Measurements from ENCODE around the gene CLDN19.
A peak's percentile ranks its signal among the peaks of the same experiment; 100 is the strongest.

The CLDN19 gene

DNA sequence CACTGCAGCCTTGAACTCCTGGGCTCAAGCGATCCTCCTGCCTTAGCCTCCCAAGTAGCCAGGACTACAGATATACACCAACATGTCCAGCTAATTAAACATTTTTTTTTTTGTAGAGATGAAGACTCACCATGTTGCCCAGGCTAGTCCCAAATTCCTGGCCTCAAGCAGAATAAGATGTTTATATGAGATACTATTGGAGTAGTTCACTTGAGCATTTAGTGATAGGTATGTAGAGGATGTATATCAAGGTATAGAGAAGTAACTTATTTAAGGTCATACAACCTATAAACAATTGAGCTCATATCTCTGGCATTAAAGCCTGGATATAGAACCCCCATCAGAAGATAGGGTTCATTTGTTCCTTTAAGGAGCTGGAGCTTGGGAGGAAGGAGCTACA, 40.1 kb upstream of the CLDN19 start:
- no peak overlapping the region for H3K4me3 ChIP-seq (ENCODE audit: low read length)
- no peak for TF ChIP-seq CTCF (conservative IDR thresholded peaks at IDR 0.05; ENCODE audit: low read length)
- DNase-seq (ENCODE audit: low read depth): no peak

DNA sequence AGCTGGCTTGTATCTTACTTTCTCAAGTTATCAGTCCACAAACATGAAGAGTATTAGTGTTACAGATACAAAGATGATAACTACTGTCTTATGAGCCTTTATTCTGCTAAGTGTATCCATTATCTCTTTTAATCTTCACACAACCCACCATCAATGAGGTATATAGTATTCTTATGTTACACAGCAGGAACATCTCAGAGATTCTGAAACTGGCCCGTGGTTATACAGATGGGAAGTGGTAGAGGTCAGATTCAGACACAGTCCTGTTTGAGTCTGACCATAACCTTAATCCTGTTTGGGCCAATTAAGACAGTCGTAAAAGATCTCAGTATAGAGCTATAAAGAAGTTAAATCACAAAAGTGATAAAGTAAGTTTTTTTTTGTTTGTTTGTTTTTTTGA, 39.7 kb upstream of the CLDN19 start:
- DNase-seq (ENCODE audit: low read depth): no peak
- no peak overlapping the region for H3K4me3 ChIP-seq (ENCODE audit: low read length)
- no peak for TF ChIP-seq CTCF (conservative IDR thresholded peaks at IDR 0.05; ENCODE audit: low read length)

DNA sequence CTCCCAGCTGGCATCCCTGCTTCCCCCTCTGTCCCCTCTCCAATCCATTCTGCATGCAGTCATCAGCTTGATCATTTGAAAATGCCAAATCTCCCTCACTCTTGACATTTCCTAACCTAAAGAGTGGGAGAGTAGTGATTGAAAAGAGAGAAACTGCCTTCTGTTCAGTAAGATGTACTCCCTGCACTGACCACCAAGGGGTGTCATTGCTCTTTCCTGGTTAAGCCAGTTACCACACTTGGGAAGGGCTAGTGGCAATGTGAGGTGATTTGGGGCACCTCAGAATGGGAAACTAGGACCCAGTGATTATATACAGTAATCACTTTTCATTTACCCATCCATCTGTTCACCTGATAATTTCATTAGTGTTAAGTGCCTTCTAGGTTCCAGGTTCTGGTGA, 37.8 kb upstream of the CLDN19 start:
- peak; percentile 48 for DNase-seq (ENCODE audit: low read depth)
- no peak overlapping the region for H3K4me3 ChIP-seq (ENCODE audit: low read length)
- TF ChIP-seq CTCF (conservative IDR thresholded peaks at IDR 0.05; ENCODE audit: low read length): peak; percentile 94

- no peak overlapping the region for H3K4me3 ChIP-seq (ENCODE audit: low read length)
- DNase-seq (ENCODE audit: low read depth): no peak
- TF ChIP-seq CTCF (conservative IDR thresholded peaks at IDR 0.05; ENCODE audit: low read length): no peak
These were observed 36.5 kb upstream of the CLDN19 start for GRCh38 chr1:42776502-42776901.

- no peak for DNase-seq (ENCODE audit: low read depth)
- TF ChIP-seq CTCF (conservative IDR thresholded peaks at IDR 0.05; ENCODE audit: low read length): no peak
- no peak overlapping the region for H3K4me3 ChIP-seq (ENCODE audit: low read length)
These were observed 35.0 kb upstream of the CLDN19 start for GRCh38 chr1:42774928-42775526.

GRCh38 chr1:42773420-42773819, 33.4 kb upstream of the CLDN19 start:
- no peak overlapping the region for H3K4me3 ChIP-seq (ENCODE audit: low read length)
- no peak for TF ChIP-seq CTCF (conservative IDR thresholded peaks at IDR 0.05; ENCODE audit: low read length)
- no peak for DNase-seq (ENCODE audit: low read depth)

GRCh38 chr1:42769811-42770210, 29.8 kb upstream of the CLDN19 start:
- TF ChIP-seq CTCF (conservative IDR thresholded peaks at IDR 0.05; ENCODE audit: low read length): no peak

More at GRCh38 chr1:42769811-42770210, 29.8 kb upstream of the CLDN19 start:
- no peak for DNase-seq (ENCODE audit: low read depth)
- no peak overlapping the region for H3K4me3 ChIP-seq (ENCODE audit: low read length)
